Jurkat, Clone E6-1 (cell line): ENCODE data around the gene CARNS1.
"Not testable (repeated sequence)": the region's sequence is repeated elsewhere in the genome, so short reads cannot be mapped to it uniquely, and the experiment has no call there.

Experiments used
- DNase-seq: peaks from one replicate; pipeline ENCODE4 v3.0.0-alpha.2; 2011; ENCODE audit warnings: low read depth, low spot score
- H3K4me3 ChIP-seq: 2 replicates; pipeline ENCODE4 v1.5.1; 2011; ENCODE audit warnings: mild to moderate bottlenecking, low read length, control low read depth, moderate library complexity

CARNS1 gene

DNA sequence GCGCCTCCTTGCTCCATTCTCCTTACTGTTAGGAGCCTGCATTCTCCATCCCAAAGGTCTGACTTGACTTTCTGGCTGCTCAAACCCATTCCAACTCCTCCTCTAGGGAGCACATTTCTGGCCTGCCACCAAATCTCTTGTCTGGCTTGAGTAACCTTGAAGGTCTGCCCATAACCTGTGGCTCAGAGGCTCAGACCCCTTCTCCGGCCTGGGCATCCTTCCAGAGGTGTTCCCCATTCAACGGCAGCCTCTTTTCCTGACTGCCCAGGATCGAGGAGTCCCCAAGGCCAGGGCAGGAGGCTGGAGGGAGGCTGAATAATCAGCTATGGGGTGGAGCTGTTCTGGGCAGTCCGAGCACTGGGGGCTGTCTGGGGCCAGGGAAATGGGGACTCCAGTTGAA lies 21.5 kb upstream of the CARNS1 start:
- no peak for DNase-seq
- no peak overlapping the region for H3K4me3 ChIP-seq

DNA sequence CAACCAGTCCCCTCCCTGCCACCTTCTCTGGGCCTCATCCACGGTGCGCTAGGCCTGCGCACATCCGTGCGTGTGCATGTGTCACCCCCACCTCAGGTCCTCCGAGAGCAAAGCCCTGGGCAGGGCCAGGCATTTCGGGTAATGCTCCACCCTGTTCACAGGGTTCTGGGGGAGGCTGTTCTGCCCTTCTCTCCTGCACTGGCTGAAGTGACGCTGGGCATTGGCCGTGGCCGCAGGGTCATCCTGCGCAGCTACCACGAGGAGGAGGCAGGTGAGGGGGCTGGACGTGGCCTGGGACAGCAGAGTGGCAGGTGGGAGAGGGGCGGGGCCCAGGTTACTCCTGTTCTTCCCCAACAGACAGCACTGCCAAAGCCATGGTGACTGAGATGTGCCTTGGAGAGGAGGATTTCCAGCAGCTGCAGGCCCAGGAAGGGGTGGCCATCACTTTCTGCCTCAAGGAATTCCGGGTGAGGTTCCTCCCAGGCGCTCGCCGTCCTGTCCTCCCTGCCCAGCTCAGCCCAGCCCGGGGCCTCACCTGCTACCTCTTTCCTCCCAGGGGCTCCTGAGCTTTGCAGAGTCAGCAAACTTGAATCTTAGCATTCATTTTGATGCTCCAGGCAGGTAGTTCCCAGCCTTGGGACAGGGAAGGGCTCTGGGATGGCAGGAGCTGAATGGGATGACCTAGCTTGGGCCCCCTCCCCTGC lies 19.8 kb upstream of the CARNS1 start:
- DNase-seq: no peak
- H3K4me3 ChIP-seq: no peak overlapping the region

DNA sequence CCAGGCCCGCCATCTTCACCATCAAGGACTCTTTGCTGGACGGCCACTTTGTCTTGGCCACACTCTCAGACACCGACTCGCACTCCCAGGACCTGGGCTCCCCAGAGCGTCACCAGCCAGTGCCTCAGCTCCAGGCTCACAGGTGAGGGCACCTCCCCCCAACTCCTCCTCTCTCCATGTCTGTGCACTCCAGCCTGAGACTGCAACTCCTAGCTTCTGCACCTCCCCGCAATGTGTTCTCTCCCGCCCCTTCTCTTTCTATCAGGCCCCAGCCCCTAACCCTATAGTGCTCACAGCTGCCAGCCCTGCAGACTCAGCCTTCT lies 19.3 kb upstream of the CARNS1 start:
- no peak for DNase-seq
- H3K4me3 ChIP-seq: no peak overlapping the region

DNA sequence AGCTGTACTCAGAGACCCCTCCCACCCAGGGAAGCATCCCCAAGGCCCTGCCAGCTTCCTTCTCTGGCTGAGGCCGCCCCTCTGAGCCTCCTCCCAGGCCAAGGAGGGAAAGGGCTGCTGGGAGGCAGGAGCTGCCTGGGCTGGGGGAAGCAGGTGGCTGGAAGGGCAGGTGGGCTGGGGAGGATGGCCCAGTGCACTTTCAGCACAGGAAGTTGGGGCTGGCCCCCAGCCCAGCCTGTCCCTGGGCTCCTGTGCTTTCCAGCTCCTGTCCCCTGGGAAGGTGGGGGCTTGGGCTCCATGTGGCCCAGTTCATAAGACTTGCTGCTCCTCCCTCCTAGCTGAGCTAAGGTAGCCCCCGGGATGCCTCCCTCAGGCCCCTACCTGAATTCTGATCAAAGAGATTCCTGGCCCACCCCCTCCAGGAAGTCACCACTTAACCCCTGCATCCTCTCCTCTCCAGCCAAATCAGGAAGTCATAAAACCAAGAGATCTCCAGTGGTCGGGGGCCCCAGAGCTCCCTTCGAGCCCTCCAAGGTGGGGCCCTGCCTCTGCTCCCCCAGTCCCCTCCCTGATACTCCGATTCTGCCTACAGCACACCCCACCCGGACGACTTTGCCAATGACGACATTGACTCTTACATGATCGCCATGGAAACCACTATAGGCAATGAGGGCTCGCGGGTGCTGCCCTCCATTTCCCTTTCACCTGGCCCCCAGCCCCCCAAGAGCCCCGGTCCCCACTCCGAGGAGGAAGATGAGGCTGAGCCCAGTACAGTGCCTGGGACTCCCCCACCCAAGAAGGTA lies 18.7 kb upstream of the CARNS1 start:
- no peak for DNase-seq
- no peak overlapping the region for H3K4me3 ChIP-seq

DNA sequence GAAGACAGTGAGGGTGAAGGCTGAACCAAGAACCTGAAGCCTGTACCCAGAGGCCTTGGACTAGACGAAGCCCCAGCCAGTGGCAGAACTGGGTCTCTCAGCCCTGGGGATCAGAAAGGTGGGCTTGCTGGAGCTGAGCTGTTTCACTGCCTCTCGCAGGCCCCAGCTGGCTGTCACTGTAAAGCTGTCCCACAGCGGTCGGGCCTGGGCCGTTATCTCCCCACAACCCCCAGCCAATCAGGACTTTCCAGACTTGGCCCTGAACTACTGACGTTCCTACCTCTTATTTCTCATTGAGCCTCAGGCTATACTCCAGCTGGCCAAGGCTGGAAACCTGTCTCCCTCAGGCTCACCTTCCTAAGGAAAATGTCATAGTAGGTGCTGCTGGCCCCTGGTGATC lies 17.9 kb upstream of the CARNS1 start:
- no peak for DNase-seq
- no peak overlapping the region for H3K4me3 ChIP-seq

DNA sequence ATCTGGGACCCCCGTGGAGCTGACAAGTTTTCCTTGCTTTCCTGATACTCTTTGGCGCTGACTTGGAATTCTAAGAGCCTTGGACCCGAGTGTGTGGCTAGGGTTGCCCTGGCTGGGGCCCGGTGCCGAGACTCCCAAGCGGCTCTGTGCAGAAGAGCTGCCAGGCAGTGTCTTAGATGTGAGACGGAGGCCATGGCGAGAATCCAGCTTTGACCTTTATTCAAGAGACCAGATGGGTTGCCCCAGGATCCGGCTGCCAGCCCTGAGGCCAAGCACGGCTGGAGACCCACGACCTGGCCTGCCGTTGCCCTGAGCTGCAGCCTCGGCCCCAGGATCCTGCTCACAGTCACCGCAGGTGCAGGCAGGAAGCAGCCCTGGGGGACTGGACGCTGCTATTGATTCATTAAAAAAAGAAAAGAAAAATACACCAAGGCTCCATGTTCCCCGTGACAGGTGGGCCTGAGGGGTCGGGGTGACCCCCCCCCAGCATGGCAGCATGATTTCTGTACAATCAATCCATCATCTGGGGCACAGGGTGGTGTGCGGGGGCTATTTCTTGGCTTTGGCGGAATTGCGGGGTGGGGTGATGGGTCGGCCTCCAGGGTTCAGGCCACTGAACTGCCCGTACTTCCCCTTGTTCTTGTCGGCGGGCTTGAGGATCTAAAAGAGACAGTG lies 17.4 kb upstream of the CARNS1 start:
- no peak for DNase-seq
- no peak overlapping the region for H3K4me3 ChIP-seq

DNA sequence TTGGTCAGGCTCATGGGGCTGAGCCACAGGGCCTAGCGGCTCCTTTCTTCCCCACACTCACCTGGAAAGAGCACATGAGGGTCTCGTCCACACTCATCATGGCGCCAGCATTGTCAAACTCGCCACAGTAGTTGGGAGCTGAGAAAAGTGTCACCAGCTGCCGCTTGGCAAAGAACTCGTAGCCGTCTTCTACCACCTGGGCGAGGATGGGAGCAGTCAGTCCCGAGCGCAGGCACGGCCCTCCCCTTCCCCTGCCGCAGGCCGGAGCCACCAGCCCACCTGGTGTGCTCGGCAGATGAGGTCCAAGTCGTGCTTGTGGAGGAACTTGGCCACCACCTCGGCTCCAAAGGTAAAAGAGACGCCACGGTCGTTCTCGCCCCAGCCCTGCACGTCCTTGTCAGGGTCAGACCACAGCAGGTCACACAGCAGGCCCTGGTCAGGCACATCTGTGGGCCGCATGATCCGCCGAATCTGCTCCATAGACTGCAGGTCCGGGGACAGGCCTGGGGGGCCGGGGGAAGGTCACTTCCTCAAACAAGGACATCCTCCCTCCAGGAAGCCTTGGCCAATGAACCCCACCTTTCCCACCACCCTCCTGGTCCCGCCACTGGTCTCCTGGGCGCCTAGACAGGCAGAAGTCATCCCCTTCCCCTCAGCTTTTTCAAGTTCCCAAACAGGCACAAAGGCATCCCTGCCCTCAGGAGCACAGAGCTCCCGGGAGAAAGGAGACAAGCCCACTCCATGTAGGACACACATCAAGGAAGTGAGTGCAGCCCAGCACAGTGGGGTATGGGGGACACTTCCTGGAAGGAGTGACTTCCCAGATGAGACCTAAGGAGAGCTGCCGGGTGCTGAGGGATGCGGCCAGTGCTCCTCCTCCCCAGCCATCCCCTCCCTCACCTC lies 16.6 kb upstream of the CARNS1 start:
- no peak for DNase-seq
- no peak overlapping the region for H3K4me3 ChIP-seq

DNA sequence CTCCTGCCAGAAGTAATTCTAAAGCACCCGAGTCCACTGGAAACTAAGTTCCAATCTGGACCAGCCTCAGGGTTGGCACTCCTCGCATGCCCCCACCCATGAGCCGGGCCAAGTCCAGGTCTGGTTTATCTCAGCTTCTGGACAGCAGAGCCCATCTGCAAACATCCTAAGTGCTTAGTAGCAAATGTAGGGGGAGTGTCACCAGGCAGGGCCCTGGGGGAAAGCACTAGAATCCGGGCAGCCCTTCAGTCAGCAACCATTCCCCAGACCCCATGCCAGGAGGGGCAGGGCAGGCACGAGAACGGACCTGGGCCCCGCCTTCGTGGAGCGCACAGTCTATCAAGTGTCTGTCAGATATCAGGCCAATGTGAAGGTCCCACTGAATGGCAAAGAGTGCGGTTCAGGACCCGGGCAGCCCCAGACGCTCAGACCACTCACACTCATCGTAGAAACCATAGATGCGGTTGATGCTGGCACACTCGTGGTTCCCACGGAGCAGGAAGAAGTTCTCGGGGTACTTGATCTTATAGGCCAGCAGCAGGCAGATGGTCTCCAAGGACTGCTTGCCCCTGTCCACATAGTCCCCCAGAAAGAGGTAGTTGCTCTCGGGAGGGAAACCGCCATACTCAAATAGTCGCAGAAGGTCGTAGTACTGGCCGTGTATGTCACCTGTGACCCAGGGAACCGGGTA lies 15.1 kb upstream of the CARNS1 start:
- DNase-seq: no peak
- peak overlapping the region; percentile 79 for H3K4me3 ChIP-seq

DNA sequence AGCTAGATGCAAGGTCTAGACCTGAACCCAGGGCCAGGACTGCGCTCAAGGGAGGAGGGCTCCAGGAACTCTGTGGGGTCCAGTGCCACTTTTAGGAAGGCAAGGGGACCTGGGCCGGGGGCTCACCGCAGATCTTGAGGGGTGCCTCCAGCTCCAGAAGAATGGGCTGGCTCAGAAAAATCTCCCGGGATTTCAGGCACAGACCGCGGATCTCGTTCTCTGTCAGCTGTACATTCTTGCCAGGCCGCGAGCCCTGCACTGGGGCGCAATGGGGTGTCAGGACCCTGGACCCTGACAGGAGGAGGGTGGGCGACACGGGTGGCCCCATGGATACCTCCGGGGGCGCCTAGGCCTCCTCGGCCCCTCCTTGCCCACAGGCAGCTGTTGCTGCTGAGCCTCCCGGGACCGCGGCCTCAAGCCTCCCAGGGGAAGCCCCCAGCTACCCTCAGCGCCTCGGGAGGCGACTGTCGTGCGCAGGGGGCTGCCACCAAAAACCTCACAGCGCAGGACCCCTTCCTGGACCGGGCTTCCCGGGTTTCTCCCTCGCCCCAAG lies 14.5 kb upstream of the CARNS1 start:
- DNase-seq: no peak
- H3K4me3 ChIP-seq: peak overlapping the region; percentile 79

DNA sequence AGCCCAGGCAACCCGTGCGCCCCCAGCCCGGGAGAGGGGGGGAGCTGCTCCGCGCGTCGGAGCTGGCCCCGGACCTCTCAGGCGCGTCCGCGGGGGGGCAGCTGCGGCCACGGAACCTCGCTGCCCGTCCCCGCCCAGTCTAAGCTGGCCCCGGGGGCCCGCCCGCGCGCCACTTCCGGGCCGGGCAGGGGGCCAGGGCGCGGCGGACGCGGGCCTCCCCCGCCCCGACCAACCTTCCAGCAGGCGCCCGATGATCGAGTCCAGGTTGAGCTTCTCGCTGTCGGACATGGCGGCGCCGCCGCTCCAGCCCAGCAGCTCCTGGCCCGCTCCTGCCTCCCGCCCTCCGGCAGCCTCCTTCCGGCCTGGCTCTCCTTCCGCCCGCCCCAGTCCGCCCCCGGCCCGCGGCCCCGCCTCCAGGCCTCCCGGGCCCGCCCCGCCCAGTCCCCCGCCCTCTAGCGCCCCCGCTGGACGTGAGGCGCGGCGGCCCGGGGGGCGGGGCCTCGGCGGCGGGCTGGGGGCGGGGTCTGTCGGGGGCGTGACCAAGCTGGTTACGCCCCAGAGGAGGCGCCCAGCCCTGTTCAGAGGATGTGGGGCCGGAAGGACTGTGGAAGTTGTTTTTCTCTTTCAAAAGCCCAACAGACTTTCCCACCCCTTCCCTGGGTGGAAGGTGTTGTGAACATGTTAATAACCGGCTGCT lies 13.8 kb upstream of the CARNS1 start, which contains the start of gene PPP1CA:
Gene PPP1CA, minus strand, starts transcription at position 364 of the 697 bp plus-strand sequence. Its CDS starts 76 bp downstream, at position 288.
- peak; percentile 93 for DNase-seq
- H3K4me3 ChIP-seq: peak within 1 kb of the TSS; percentile 79

DNA sequence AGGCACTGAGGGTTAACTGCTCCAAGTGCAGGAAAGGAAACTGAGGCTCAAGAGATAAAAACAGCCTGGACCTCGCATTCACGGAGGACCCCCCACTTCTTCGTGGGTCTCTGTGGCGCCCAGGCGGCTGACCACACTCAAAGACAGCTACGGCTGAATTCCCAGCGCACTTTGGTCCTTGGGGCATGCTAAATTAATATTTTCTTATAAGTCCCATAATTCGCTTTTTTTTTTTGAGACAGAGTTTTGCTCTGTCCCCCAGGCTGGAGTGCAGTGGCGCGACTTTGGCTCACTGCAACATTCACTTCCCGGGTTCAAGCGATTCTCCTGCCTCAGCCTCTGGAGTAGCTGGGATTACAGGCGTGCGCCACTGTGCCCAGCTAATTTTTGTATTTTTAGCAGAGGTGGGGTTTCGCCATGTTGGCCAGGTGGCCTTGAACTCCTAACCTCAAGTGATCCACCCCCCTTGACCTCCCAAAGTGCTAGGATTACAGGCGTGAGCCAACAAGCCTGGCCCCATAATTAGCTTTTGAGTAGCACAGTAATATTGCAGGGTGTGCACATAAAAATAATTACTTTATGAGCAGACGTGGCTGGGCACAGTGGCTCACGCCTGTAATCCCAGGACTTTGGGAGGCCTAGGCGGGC lies 13.2 kb upstream of the CARNS1 start:
- DNase-seq: not testable (repeated sequence)
- H3K4me3 ChIP-seq: peak overlapping the region; percentile 56

DNA sequence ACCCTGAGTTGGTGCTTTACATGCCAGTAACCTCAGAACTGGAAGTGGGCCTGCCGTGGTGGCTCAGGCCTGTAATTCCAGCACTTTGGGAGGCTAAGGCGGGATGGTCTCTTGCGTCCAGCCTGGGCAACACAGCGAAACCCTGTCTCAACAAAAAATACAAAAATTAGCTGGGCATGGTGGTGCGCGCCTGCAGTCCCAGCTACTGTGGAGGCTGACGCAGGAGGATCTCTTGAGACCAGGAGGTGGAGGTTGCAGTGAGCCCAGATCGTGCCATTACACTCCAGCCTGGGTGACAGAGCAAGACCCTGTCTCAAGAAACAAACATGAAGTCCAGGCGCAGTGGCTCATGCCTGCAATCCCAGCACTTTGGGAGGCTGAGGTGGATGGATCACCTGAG lies 12.4 kb upstream of the CARNS1 start:
- peak overlapping the region; percentile 84 for H3K4me3 ChIP-seq
- not testable (repeated sequence) for DNase-seq

DNA sequence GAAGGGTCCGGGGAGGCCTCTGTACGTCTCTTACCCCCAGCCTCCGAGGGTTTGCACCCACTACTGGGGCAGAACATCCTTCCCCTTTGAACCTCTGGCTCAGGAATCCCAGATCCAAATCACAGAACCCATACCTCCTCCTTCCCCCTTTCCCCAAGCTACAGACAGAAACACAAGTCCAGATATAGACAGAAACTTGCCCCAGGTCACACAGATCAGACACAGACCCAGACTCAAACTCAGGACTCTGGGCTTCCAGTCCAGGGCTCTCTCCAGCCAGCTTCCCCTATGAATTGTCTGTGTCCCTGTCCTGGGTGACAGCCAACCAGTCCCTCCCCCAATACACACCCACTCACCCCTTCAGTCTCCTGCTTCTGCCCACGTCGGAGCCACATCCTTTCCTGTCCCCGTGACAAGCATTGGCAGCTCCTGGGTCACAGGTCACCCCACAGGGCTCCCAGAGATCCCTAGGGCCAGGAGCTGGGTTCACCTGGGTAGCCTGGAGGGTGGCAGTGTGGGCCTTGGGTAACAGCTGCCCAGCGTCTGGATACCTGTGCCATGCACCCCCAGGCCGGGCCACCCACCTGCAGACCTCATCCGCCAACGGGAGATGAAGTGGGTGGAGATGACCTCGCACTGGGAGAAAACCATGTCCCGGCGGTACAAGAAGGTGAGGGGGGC lies 10.8 kb upstream of the CARNS1 start:
- peak; percentile 51 for DNase-seq
- peak overlapping the region; percentile 84 for H3K4me3 ChIP-seq

DNA sequence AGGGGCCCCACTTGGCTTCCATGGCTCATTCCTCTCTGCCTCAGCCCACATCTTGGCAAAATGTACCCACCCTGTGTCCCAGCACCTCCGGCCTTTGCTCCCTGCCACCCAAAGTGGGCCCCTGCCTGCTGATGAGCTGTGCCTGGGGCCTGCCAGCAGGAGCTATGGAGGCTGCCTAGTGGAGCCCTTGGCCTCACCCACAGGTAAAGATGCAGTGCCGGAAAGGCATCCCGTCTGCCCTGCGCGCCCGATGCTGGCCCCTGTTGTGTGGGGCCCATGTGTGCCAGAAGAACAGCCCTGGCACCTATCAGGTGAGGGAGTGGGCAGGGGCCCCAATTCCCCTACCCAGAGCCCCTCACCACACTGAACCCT lies 10.3 kb upstream of the CARNS1 start:
- H3K4me3 ChIP-seq: peak overlapping the region; percentile 84
- no peak for DNase-seq

DNA sequence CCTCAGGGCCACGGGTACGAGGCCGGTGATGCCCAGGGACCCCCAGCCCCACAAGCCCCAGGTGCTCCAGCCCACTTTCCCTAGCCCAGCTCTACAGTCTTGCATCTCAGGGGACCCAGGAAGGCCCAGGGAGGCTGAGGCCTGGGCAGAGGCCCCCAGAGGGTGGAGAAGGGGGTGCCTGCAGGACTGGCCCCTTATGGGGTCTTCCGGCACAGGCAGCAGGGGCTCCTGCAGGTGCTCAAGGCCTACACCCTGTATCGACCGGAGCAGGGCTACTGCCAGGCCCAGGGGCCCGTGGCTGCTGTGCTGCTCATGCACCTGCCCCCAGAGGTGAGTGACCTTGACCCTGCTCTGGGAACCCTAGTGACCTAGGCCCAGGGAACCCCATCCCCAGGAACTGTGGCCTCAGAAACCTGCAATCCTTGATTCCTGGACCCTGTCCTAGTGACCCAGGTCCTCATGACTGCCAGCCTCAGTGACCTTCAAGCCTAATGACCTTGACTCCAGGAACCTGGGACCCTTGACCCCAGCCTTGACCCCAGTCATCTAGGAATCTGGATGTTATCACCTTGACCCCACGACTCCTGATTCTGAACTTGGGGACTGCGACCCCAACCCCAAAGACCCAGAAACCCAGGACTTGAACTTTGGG lies 9.7 kb upstream of the CARNS1 start:
- no peak for DNase-seq
- no peak overlapping the region for H3K4me3 ChIP-seq

DNA sequence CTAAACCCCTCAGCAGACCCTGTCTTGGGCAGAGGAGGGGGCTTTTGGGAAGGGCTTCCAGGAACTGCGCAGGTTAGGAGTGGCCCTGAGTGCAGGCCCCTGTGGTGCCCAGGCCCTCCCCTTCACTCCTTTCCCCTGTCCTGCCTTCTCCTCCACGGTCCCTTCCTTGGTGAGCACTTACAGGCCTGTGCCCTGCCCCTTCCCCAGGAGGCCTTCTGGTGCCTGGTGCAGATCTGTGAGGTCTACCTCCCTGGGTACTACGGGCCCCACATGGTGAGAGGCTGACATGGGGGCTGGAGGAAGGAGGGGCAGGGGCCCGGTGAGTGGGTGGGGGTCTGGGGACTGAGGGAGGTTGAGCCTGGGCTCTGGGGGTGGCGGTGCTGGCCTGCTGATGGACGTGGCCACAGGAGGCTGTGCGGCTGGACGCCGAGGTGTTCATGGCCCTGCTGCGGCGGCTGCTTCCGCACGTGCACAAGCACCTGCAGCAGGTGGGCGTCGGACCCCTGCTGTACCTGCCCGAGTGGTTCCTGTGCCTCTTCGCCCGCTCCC lies 9.0 kb upstream of the CARNS1 start:
- no peak overlapping the region for H3K4me3 ChIP-seq
- DNase-seq: no peak
